ENCODE data around the gene UBE2L6. TPM values are rescaled to one million over a fixed set of nuclear protein-coding genes. Genes with fewer than 3 reads are reported as not detected.

UBE2L6 gene
- polyA plus RNA-seq, 2 of the 4 experiments (the other 2 are of a cell fraction), result 14.8 to 18.2 TPM

DNA sequence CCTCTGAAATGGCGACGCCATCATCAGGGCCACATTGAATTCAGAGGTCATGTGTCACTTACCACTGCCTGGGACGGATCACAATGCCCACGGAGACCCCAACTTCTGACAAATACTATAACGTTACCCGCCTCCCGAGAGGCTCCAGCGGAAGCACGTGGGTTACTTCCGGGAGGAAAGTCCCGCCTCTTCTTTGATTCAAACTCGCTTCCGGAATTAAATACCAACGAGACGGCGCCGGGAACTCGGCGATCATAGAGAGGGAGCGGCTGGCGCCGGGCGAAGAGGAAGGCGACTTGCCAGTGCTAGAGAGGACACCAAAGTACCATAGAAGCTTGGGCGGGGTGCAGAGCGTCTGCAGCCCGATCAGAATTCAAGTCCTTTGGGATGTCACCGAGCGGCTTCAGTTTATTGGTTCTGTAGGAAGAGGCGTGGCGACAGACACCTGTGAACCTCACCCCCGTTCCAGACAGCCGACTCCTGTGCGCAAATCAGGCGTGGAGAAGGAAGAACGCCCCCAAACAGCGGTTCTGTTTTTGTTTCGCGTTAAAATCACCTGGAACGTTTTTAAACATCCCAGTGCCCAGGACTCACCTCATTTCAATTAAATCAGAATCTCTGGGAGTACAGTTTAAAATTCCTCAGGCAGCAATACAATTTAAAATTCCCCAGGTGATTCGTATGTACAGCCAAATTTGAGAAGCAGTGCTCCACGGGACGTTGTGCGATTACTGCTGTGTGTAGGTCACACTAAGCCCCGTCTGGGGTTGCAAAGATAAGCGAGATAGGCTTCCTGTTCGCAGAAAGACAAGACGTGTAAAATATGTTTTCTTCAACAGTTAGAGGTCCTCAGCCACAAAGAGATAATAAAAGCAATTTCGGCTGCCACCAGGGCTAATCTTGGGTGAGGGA, 36.6 kb downstream of the UBE2L6 start, which contains the start of gene TIMM10:
Gene TIMM10, minus strand, starts transcription at position 159 of the 912 bp plus-strand sequence. CDS start 565 bp downstream, outside the sequence.
- WGBS (ENCODE audit: missing lambda C conversion rate), result 2% methylated on average over 41 of the region's 49 CpGs
- peak; percentile 95 to 99 for DNase-seq (ENCODE audit: low read depth in 1 of 2, low spot score in 1 of 2)
- CTCF ChIA-PET, result interaction anchor here (1.1 to 11.3 kb wide), 7 partner anchors 14 to 191 kb away, joined by 3 to 299 read pairs (median 119); partner anchors contain the start of genes RTN4RL2, SLC43A1 and UBE2L6

More for the DNA sequence above, 36.6 kb downstream of the UBE2L6 start, which contains the start of gene TIMM10:
- Histone ChIP-seq H3K4me2 (peak within 1 kb of the TSS; percentile 99), H3K4me1 (peaks cover 12% of the 10 kb centered on the region), H3K27ac (peak within 1 kb of the TSS; percentile 75 to 89), H3K9me3 (no peaks in the 10 kb centered on the region), H3K4me3 (peak within 1 kb of the TSS; percentile 68)
- POLR2A ChIA-PET, result interaction anchor here (0.7 to 1.0 kb wide), 2 partner anchors 21 to 116 kb away, joined by 3 read pairs; no protein-coding TSS in a partner anchor
- peak; percentile 95 to 99 for ATAC-seq
- no peak for TF ChIP-seq TP53 (CRISPR knock-in tag; IDR thresholded peaks at IDR 0.05)
- no peak for TF ChIP-seq MAFK (IDR thresholded peaks at IDR 0.05; ENCODE audit: partially characterized antibody)
- TF ChIP-seq POLR2A (IDR thresholded peaks at IDR 0.05; ENCODE audit: low read length), result peak; percentile 18; the same call in 1 of the 2 replicates
- TF ChIP-seq MYC (IDR thresholded peaks at IDR 0.05; ENCODE audit: borderline replicate concordance, low read length), result peak; percentile 66; the same call in 1 of the 2 replicates
- TF ChIP-seq JUN (IDR thresholded peaks at IDR 0.05), result peak in 1 of 2 experiments; percentile 90; a peak in 3 of 5 replicates
- TF ChIP-seq CTCF (IDR thresholded peaks at IDR 0.05), result no peak
- TF ChIP-seq, protein P1, sequence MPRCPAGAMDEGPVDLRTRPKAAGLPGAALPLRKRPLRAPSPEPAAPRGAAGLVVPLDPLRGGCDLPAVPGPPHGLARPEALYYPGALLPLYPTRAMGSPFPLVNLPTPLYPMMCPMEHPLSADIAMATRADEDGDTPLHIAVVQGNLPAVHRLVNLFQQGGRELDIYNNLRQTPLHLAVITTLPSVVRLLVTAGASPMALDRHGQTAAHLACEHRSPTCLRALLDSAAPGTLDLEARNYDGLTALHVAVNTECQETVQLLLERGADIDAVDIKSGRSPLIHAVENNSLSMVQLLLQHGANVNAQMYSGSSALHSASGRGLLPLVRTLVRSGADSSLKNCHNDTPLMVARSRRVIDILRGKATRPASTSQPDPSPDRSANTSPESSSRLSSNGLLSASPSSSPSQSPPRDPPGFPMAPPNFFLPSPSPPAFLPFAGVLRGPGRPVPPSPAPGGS (IDR thresholded peaks at IDR 0.05), result 0 out of 3 replicates have a peak, but pooled peaks have one; percentile 45
- TF ChIP-seq, protein P2, sequence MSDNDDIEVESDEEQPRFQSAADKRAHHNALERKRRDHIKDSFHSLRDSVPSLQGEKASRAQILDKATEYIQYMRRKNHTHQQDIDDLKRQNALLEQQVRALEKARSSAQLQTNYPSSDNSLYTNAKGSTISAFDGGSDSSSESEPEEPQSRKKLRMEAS (IDR thresholded peaks at IDR 0.05), result peak; percentile 97
- no peak for TF ChIP-seq ESRRA (IDR thresholded peaks at IDR 0.05; ENCODE audit: borderline replicate concordance, low read length)
- no peak for TF ChIP-seq GATA3 (IDR thresholded peaks at IDR 0.05; ENCODE audit: borderline replicate concordance)
- TF ChIP-seq TFCP2L1 (CRISPR knock-in tag; IDR thresholded peaks at IDR 0.05), result no peak
- peak; percentile 69 for TF ChIP-seq USF2 (IDR thresholded peaks at IDR 0.05)
- TF ChIP-seq SMC3 (IDR thresholded peaks at IDR 0.05), result no peak
- TF ChIP-seq RFX5 (IDR thresholded peaks at IDR 0.05), result peak; percentile 39; the same call in 1 of the 2 replicates
- TF ChIP-seq ZSCAN20 (CRISPR knock-in tag; IDR thresholded peaks at IDR 0.05), result no peak
- TF ChIP-seq, protein P3, sequence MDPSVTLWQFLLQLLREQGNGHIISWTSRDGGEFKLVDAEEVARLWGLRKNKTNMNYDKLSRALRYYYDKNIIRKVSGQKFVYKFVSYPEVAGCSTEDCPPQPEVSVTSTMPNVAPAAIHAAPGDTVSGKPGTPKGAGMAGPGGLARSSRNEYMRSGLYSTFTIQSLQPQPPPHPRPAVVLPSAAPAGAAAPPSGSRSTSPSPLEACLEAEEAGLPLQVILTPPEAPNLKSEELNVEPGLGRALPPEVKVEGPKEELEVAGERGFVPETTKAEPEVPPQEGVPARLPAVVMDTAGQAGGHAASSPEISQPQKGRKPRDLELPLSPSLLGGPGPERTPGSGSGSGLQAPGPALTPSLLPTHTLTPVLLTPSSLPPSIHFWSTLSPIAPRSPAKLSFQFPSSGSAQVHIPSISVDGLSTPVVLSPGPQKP (IDR thresholded peaks at IDR 0.05; ENCODE audit: low read depth, low read length), result 0 out of 2 replicates have a peak, but pooled peaks have one; percentile 50
- no peak for TF ChIP-seq NPAS2 (CRISPR knock-in tag; IDR thresholded peaks at IDR 0.05; ENCODE audit: borderline replicate concordance)
- TF ChIP-seq RARB (CRISPR knock-in tag; IDR thresholded peaks at IDR 0.05), result no peak
- peak; percentile 29 for TF ChIP-seq CHD2 (IDR thresholded peaks at IDR 0.05; ENCODE audit: low read length, partially characterized antibody)
- no peak for TF ChIP-seq ZNF302 (CRISPR knock-in tag; IDR thresholded peaks at IDR 0.05)
- TF ChIP-seq, protein P4, sequence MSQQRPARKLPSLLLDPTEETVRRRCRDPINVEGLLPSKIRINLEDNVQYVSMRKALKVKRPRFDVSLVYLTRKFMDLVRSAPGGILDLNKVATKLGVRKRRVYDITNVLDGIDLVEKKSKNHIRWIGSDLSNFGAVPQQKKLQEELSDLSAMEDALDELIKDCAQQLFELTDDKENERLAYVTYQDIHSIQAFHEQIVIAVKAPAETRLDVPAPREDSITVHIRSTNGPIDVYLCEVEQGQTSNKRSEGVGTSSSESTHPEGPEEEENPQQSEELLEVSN (IDR thresholded peaks at IDR 0.05; ENCODE audit: borderline replicate concordance, low read depth), result peak; percentile 76; the same call in 1 of the 2 replicates
- TF ChIP-seq NR3C1 (IDR thresholded peaks at IDR 0.05), result no peak
- FAIRE-seq, result no peak

Measured in A549 (cell line).